CD8-positive, alpha-beta memory T cell (primary cell): ENCODE data around the gene ARHGAP9. TPM values are rescaled to one million over a fixed set of nuclear protein-coding genes. Genes with fewer than 3 reads are reported as not detected.

Experiments
- CTCF ChIA-PET: fragments of 350-600 bp; sonication (Branson Sonifier 250); formaldehyde crosslinking; loops from one replicate; lab custom pipeline; 2021; ENCODE audit warnings: antibody characterized with exemption; lab: Charles Lee
- POLR2A ChIA-PET: fragments of 350-600 bp; sonication (Branson Sonifier 250); formaldehyde crosslinking; loops from one replicate; lab custom pipeline; 2021; ENCODE audit warnings: antibody characterized with exemption; lab: Charles Lee
- DNase-seq, 5 donors: peaks; one replicate each; pipeline versions ENCODE4 v3.0.0 to v3.0.0-alpha.2; 2020 to 2022; ENCODE audit warnings: mixed read lengths in 1 of 5
- H3K27ac ChIP-seq: one replicate; pipeline ENCODE4 v1.7.0; 2013; ENCODE audit warnings: low read depth, mild to moderate bottlenecking, low read length, moderate library complexity
- H3K27me3 ChIP-seq: 2 replicates; pipeline ENCODE4 v1.7.0; 2013; ENCODE audit warnings: low read length, mild to moderate bottlenecking; ENCODE audit not compliant: insufficient read depth, poor library complexity, severe bottlenecking
- H3K36me3 ChIP-seq: 2 replicates; pipeline ENCODE4 v1.7.0; 2013; ENCODE audit warnings: mild to moderate bottlenecking, low read length, moderate library complexity; ENCODE audit not compliant: insufficient read depth
- H3K4me1 ChIP-seq: 2 replicates; pipeline ENCODE4 v1.7.0; 2013; ENCODE audit warnings: mild to moderate bottlenecking, low read length, moderate library complexity; ENCODE audit not compliant: insufficient read depth
- H3K4me3 ChIP-seq: 2 replicates; pipeline ENCODE4 v1.7.0; 2013; ENCODE audit warnings: mild to moderate bottlenecking, low read length
- H3K9me3 ChIP-seq: 2 replicates; pipeline ENCODE4 v1.7.0; 2013; ENCODE audit warnings: mild to moderate bottlenecking, low read length
- H3K27ac Mint-ChIP-seq, 8 donors: one replicate each; pipeline ENCODE4 v1.8.0; 2020 to 2021; ENCODE audit warnings: mixed read lengths in 8 of 8, mild to moderate bottlenecking in 6 of 8, inconsistent platforms in 3 of 8, moderate library complexity in 3 of 8
- H3K27me3 Mint-ChIP-seq, 2 donors: one replicate each; pipeline ENCODE4 v1.8.0; 2020 to 2021; ENCODE audit warnings: mixed read lengths in 2 of 2, mild to moderate bottlenecking in 1 of 2, moderate library complexity in 1 of 2
- H3K36me3 Mint-ChIP-seq, 3 donors: one replicate each; pipeline ENCODE4 v1.8.0; 2020 to 2021; ENCODE audit warnings: mixed read lengths in 3 of 3, inconsistent platforms in 1 of 3, mild to moderate bottlenecking in 1 of 3
- H3K4me1 Mint-ChIP-seq, 3 donors: one replicate each; pipeline ENCODE4 v1.8.0; 2020 to 2021; ENCODE audit warnings: mixed read lengths in 3 of 3, inconsistent platforms in 1 of 3, mild to moderate bottlenecking in 1 of 3
- H3K4me3 Mint-ChIP-seq, 7 donors: one replicate each; pipeline ENCODE4 v1.8.0; 2020 to 2021; ENCODE audit warnings: mixed read lengths in 7 of 7, mild to moderate bottlenecking in 6 of 7, moderate library complexity in 4 of 7, inconsistent platforms in 2 of 7
- H3K9me3 Mint-ChIP-seq, 5 donors: one replicate each; pipeline ENCODE4 v1.8.0; 2020 to 2022; ENCODE audit warnings: mixed read lengths in 5 of 5, mild to moderate bottlenecking in 3 of 5, moderate library complexity in 2 of 5, inconsistent platforms in 1 of 5
- polyA plus RNA-seq: library from polyadenylated mRNA; unstranded; fragments of 300-500 nt; fragmentation: Illumina TruSeq; gene quantifications from one replicate; pipeline ENCODE4 v1.2.3, GENCODE V29; 2021
- total RNA-seq, 2 experiments: library from RNA; stranded (reverse); gene quantifications; one replicate each; pipeline ENCODE4 v1.2.3, GENCODE V29; 2021

ARHGAP9 gene
- total and polyA plus RNA-seq, 3 experiments from 2014 or later, result 116 to 181 (median 121) TPM

GRCh38 chr12:57459055-57459749 lies 20.5 kb downstream of the ARHGAP9 start:
- ChIA-PET CTCF (interaction anchor here (0.7 to 7.3 kb wide), 46 partner anchors 10 to 283 kb away, joined by 3 to 167 read pairs (median 4); partner anchors contain the start of genes ARHGAP9, B4GALNT1, DCTN2 and DDIT3), POLR2A (interaction anchor here (0.6 to 2.1 kb wide), 5 partner anchors 18 to 161 kb away, joined by 3 to 7 read pairs (median 5); partner anchors contain the start of genes ARHGAP9 and R3HDM2)
- DNase-seq, result peak; percentile 82 to 96 (median 92)
- Mint-ChIP-seq H3K27ac (peak overlapping the region; percentile 91 to 98 (median 97)), H3K4me1 (peaks cover 33 to 50% (median 41%) of the 10 kb centered on the region in 3 donors), H3K36me3 (peaks cover 0 to 9% (median 0%) of the 10 kb centered on the region in 3 donors), H3K27me3 (peaks cover 6 to 22% of the 10 kb centered on the region in 2 donors), H3K4me3 (peak overlapping the region; percentile 93 to 98 (median 97)), H3K9me3 (no peaks in the 10 kb centered on the region)
- Histone ChIP-seq H3K36me3 (no peaks in the 10 kb centered on the region), H3K27ac (peak overlapping the region; percentile 63), H3K9me3 (no peaks in the 10 kb centered on the region), H3K27me3 (peaks cover 7% of the 10 kb centered on the region), H3K4me3 (peak overlapping the region; percentile 92), H3K4me1 (peaks cover 33% of the 10 kb centered on the region)

- peaks cover 7% of the 10 kb centered on the region for H3K27me3 ChIP-seq
- H3K4me1 ChIP-seq, result peaks cover 33% of the 10 kb centered on the region
- Mint-ChIP-seq H3K4me1 (peaks cover 33 to 47% (median 41%) of the 10 kb centered on the region in 3 donors), H3K27ac (peak overlapping the region; percentile 91 to 98 (median 97)), H3K9me3 (no peaks in the 10 kb centered on the region), H3K4me3 (peak overlapping the region; percentile 93 to 98 (median 97)), H3K36me3 (peaks cover 0 to 9% (median 0%) of the 10 kb centered on the region in 3 donors), H3K27me3 (peaks cover 6 to 20% of the 10 kb centered on the region in 2 donors)
- H3K9me3 ChIP-seq, result no peaks in the 10 kb centered on the region
- peak overlapping the region; percentile 63 for H3K27ac ChIP-seq
- ChIA-PET CTCF (interaction anchor here (0.6 to 7.3 kb wide), 49 partner anchors 10 to 283 kb away, joined by 3 to 167 read pairs (median 3); partner anchors contain the start of genes ARHGAP9, B4GALNT1, DCTN2 and DDIT3), POLR2A (interaction anchor here (1.0 to 2.1 kb wide), 4 partner anchors 18 to 162 kb away, joined by 4 to 7 read pairs (median 6); partner anchors contain the start of genes ARHGAP9 and R3HDM2)
- DNase-seq, result no peak
- H3K4me3 ChIP-seq, result peak overlapping the region; percentile 92
- H3K36me3 ChIP-seq, result no peaks in the 10 kb centered on the region
These were observed 21.0 kb downstream of the ARHGAP9 start for GRCh38 chr12:57458665-57459054.

- H3K4me3 Mint-ChIP-seq, result peak overlapping the region in 1 of 7 donors; percentile 58
- no peak for DNase-seq
- H3K9me3 Mint-ChIP-seq, result no peaks in the 10 kb centered on the region
- Histone ChIP-seq H3K36me3 (no peaks in the 10 kb centered on the region), H3K4me3 (no peak overlapping the region), H3K9me3 (no peaks in the 10 kb centered on the region), H3K27ac (no peak overlapping the region), H3K27me3 (peaks cover 7% of the 10 kb centered on the region), H3K4me1 (peaks cover 24% of the 10 kb centered on the region)
- ChIA-PET CTCF (interaction anchor here (1.1 to 7.3 kb wide), 6 partner anchors 9 to 243 kb away, joined by 3 to 167 read pairs (median 8); partner anchors contain the start of gene ARHGAP9), POLR2A (no interaction called here)
- peaks cover 0 to 7% (median 0%) of the 10 kb centered on the region in 3 donors for H3K36me3 Mint-ChIP-seq
- peaks cover 3 to 13% of the 10 kb centered on the region in 2 donors for H3K27me3 Mint-ChIP-seq
- peaks cover 26 to 38% (median 33%) of the 10 kb centered on the region in 3 donors for H3K4me1 Mint-ChIP-seq
- H3K27ac Mint-ChIP-seq, result peak overlapping the region in 2 of 8 donors; percentile 33 to 62
These were observed 22.8 kb downstream of the ARHGAP9 start for GRCh38 chr12:57456737-57457490.

- peak overlapping the region in 2 of 8 donors; percentile 72 to 84 for H3K27ac Mint-ChIP-seq
- H3K4me1 Mint-ChIP-seq, result peaks cover 21 to 31% (median 26%) of the 10 kb centered on the region in 3 donors
- POLR2A ChIA-PET, result no interaction called here
These were observed 23.4 kb downstream of the ARHGAP9 start for GRCh38 chr12:57456145-57456700.

GRCh38 chr12:57455374-57456144 lies 24.1 kb downstream of the ARHGAP9 start:
- peak overlapping the region in 3 of 8 donors; percentile 68 to 84 (median 72) for H3K27ac Mint-ChIP-seq
- H3K27me3 Mint-ChIP-seq, result peaks cover 3 to 9% of the 10 kb centered on the region in 2 donors
- no peak for DNase-seq
- Histone ChIP-seq H3K9me3 (no peaks in the 10 kb centered on the region), H3K36me3 (no peaks in the 10 kb centered on the region), H3K27ac (peak overlapping the region; percentile 31), H3K4me1 (peaks cover 12% of the 10 kb centered on the region), H3K27me3 (no peaks in the 10 kb centered on the region), H3K4me3 (no peak overlapping the region)
- peaks cover 0 to 5% (median 0%) of the 10 kb centered on the region in 3 donors for H3K36me3 Mint-ChIP-seq
- peaks cover 19 to 26% (median 20%) of the 10 kb centered on the region in 3 donors for H3K4me1 Mint-ChIP-seq
- ChIA-PET POLR2A (interaction anchor here (0.5 kb wide), 1 partner anchor 33 kb away, joined by 3 read pairs; no protein-coding TSS in a partner anchor), CTCF (interaction anchor here (0.8 to 2.3 kb wide), 17 partner anchors 8 to 242 kb away, joined by 3 to 9 read pairs (median 3); partner anchors contain the start of gene ARHGAP9)
- peak overlapping the region in 4 of 7 donors; percentile 52 to 71 (median 65) for H3K4me3 Mint-ChIP-seq
- no peaks in the 10 kb centered on the region for H3K9me3 Mint-ChIP-seq

More at GRCh38 chr12:57456145-57456700, 23.4 kb downstream of the ARHGAP9 start:
- no peaks in the 10 kb centered on the region for H3K9me3 ChIP-seq
- no peaks in the 10 kb centered on the region for H3K36me3 ChIP-seq
- CTCF ChIA-PET, result interaction anchor here (1.0 to 2.3 kb wide), 15 partner anchors 8 to 243 kb away, joined by 3 to 9 read pairs (median 3); partner anchors contain the start of gene ARHGAP9
- peak in 2 of 5 donors; percentile 33 to 59 for DNase-seq
- H3K27me3 Mint-ChIP-seq, result peaks cover 3 to 9% of the 10 kb centered on the region in 2 donors
- peaks cover 0 to 5% (median 0%) of the 10 kb centered on the region in 3 donors for H3K36me3 Mint-ChIP-seq
- peak overlapping the region in 5 of 7 donors; percentile 52 to 71 (median 64) for H3K4me3 Mint-ChIP-seq
- H3K4me1 ChIP-seq, result peaks cover 19% of the 10 kb centered on the region
- no peak overlapping the region for H3K4me3 ChIP-seq
- H3K27ac ChIP-seq, result no peak overlapping the region
- H3K9me3 Mint-ChIP-seq, result no peaks in the 10 kb centered on the region
- H3K27me3 ChIP-seq, result peaks cover 6% of the 10 kb centered on the region

GRCh38 chr12:57454566-57455373 lies 24.9 kb downstream of the ARHGAP9 start, which contains the start of gene INHBE:
INHBE (plus strand) TSS chr12:57455307; CDS start chr12:57455537, 230 bp downstream.
- peaks cover 3 to 4% of the 10 kb centered on the region in 2 donors for H3K27me3 Mint-ChIP-seq
- no peaks in the 10 kb centered on the region for H3K9me3 Mint-ChIP-seq
- Histone ChIP-seq H3K36me3 (no peaks in the 10 kb centered on the region), H3K27ac (peak within 1 kb of the TSS; percentile 51), H3K4me1 (peaks cover 7% of the 10 kb centered on the region), H3K27me3 (no peaks in the 10 kb centered on the region), H3K9me3 (no peaks in the 10 kb centered on the region), H3K4me3 (no peak within 1 kb of the TSS)
- peak within 1 kb of the TSS in 3 of 8 donors; percentile 68 to 84 (median 72) for H3K27ac Mint-ChIP-seq
- H3K36me3 Mint-ChIP-seq, result peaks cover 0 to 5% (median 0%) of the 10 kb centered on the region in 3 donors
- no peak for DNase-seq
- POLR2A ChIA-PET, result interaction anchor here (0.5 kb wide), 1 partner anchor 34 kb away, joined by 3 read pairs; no protein-coding TSS in a partner anchor
- peaks cover 14 to 20% (median 15%) of the 10 kb centered on the region in 3 donors for H3K4me1 Mint-ChIP-seq
- peak within 1 kb of the TSS in 5 of 7 donors; percentile 52 to 71 (median 64) for H3K4me3 Mint-ChIP-seq
- CTCF ChIA-PET, result interaction anchor here (0.8 to 2.6 kb wide), 13 partner anchors 9 to 241 kb away, joined by 3 to 15 read pairs (median 4); no protein-coding TSS in a partner anchor
